Mesenchymal stem cell (in vitro differentiated cells and primary cell): ENCODE results near the gene DACT2.

Experiments
- DNase-seq: peaks from one replicate; pipeline ENCODE4 v3.0.0-alpha.2; 2013
- H2AFZ ChIP-seq: one replicate; pipeline ENCODE4 v1.6.1; 2013; ENCODE audit warnings: low read depth, mild to moderate bottlenecking, control low read depth, inconsistent platforms, low read length, moderate library complexity
- H2AK5ac ChIP-seq: 2 replicates; pipeline ENCODE4 v1.6.1; 2013; ENCODE audit warnings: low read length, moderate library complexity, mild to moderate bottlenecking, inconsistent platforms; ENCODE audit not compliant: severe bottlenecking
- H2BK120ac ChIP-seq: one replicate; pipeline ENCODE4 v1.6.1; 2013; ENCODE audit warnings: low read depth, mild to moderate bottlenecking, inconsistent platforms, low read length, moderate library complexity
- H2BK12ac ChIP-seq, 2 experiments: one replicate each; pipeline ENCODE4 v1.6.1; 2013; ENCODE audit warnings: inconsistent platforms in 2 of 2, low read length in 2 of 2, mild to moderate bottlenecking in 2 of 2, moderate library complexity in 2 of 2, control low read depth in 1 of 2
- H2BK15ac ChIP-seq: one replicate; pipeline ENCODE4 v1.6.1; 2013; ENCODE audit warnings: mild to moderate bottlenecking, low read depth, inconsistent platforms; ENCODE audit not compliant: poor library complexity, severe bottlenecking
- H2BK5ac ChIP-seq: 2 replicates; pipeline ENCODE4 v1.6.1; 2013; ENCODE audit warnings: low read depth, mild to moderate bottlenecking, low read length, control low read depth, inconsistent platforms; ENCODE audit not compliant: poor library complexity, severe bottlenecking
- H3K14ac ChIP-seq, 2 experiments: one replicate each; pipeline ENCODE4 v1.6.1; 2013; ENCODE audit warnings: inconsistent platforms in 2 of 2, low read length in 2 of 2, control low read depth in 1 of 2, mild to moderate bottlenecking in 1 of 2, moderate library complexity in 1 of 2
- H3K18ac ChIP-seq, 2 experiments: one replicate each; pipeline ENCODE4 v1.6.1; 2013; ENCODE audit warnings: inconsistent platforms in 2 of 2, low read length in 2 of 2, control low read depth in 1 of 2, low read depth in 1 of 2, mild to moderate bottlenecking in 1 of 2
- H3K23ac ChIP-seq, 2 experiments: one replicate each; pipeline ENCODE4 v1.6.1; 2013; ENCODE audit warnings: inconsistent platforms in 2 of 2, low read length in 2 of 2, mild to moderate bottlenecking in 2 of 2, moderate library complexity in 2 of 2, control low read depth in 1 of 2
- H3K27ac ChIP-seq: 2 replicates; pipeline ENCODE4 v1.5.1; 2013; ENCODE audit warnings: mild to moderate bottlenecking, moderate library complexity, low read length, control low read depth, inconsistent platforms; ENCODE audit not compliant: poor library complexity, severe bottlenecking
- H3K27me3 ChIP-seq, 2 experiments: 2 replicates each; pipeline versions ENCODE4 v1.6.1 to v1.7.0; 2013; ENCODE audit warnings: low read length in 2 of 2, mild to moderate bottlenecking in 2 of 2, moderate library complexity in 2 of 2, control low read depth in 1 of 2, inconsistent platforms in 1 of 2; ENCODE audit not compliant: control insufficient read depth in 1 of 2, insufficient read depth in 1 of 2
- H3K36me3 ChIP-seq, 2 experiments: 2 replicates each; pipeline versions ENCODE4 v1.6.1 to v1.7.0; 2013; ENCODE audit warnings: low read length in 2 of 2, control low read depth in 1 of 2, inconsistent platforms in 1 of 2, low read depth in 1 of 2, mild to moderate bottlenecking in 1 of 2; ENCODE audit not compliant: insufficient read depth in 2 of 2, control insufficient read depth in 1 of 2
- H3K4ac ChIP-seq, 2 experiments: one replicate each; pipeline ENCODE4 v1.6.1; 2013; ENCODE audit warnings: inconsistent platforms in 2 of 2, low read length in 2 of 2, mild to moderate bottlenecking in 2 of 2, moderate library complexity in 2 of 2, control low read depth in 1 of 2, low read depth in 1 of 2
- H3K4me1 ChIP-seq: 2 replicates; pipeline ENCODE4 v1.6.1; 2013; ENCODE audit warnings: low read depth, low read length, control low read depth; ENCODE audit not compliant: control insufficient read depth, insufficient read depth
- H3K4me2 ChIP-seq: 2 replicates; pipeline ENCODE4 v1.6.1; 2013; ENCODE audit warnings: low read length, mild to moderate bottlenecking, inconsistent platforms; ENCODE audit not compliant: poor library complexity, severe bottlenecking
- H3K4me3 ChIP-seq, 2 experiments: 2 replicates each; pipeline versions ENCODE4 v1.5.1 to v1.7.0; 2013; ENCODE audit warnings: low read length in 2 of 2, mild to moderate bottlenecking in 2 of 2, control low read depth in 1 of 2, low read depth in 1 of 2; ENCODE audit not compliant: insufficient read depth in 1 of 2
- H3K79me1 ChIP-seq: replicated peaks from 2 replicates; pipeline ENCODE4 v1.6.1; 2013; ENCODE audit warnings: mild to moderate bottlenecking, control low read depth, low read length, inconsistent platforms; ENCODE audit not compliant: poor library complexity, severe bottlenecking
- H3K9ac ChIP-seq: 2 replicates; pipeline ENCODE4 v1.7.0; 2013; ENCODE audit warnings: mild to moderate bottlenecking, low read length, moderate library complexity
- H3K9me3 ChIP-seq: 2 replicates; pipeline ENCODE4 v1.7.0; 2013; ENCODE audit warnings: mild to moderate bottlenecking, low read length; ENCODE audit not compliant: control insufficient read depth
- H4K8ac ChIP-seq: one replicate; pipeline ENCODE4 v1.6.1; 2013; ENCODE audit warnings: inconsistent platforms, mild to moderate bottlenecking, low read length, moderate library complexity
- H4K91ac ChIP-seq: one replicate; pipeline ENCODE4 v1.6.1; 2013; ENCODE audit warnings: mild to moderate bottlenecking, low read length, inconsistent platforms
- WGBS: methylation state at CpG from one replicate; pipeline ENCODE4 v1.1.7; 2013; ENCODE audit warnings: mixed read lengths; 5-methylcytosine and 5-hydroxymethylcytosine counted together

DACT2 gene

DNA sequence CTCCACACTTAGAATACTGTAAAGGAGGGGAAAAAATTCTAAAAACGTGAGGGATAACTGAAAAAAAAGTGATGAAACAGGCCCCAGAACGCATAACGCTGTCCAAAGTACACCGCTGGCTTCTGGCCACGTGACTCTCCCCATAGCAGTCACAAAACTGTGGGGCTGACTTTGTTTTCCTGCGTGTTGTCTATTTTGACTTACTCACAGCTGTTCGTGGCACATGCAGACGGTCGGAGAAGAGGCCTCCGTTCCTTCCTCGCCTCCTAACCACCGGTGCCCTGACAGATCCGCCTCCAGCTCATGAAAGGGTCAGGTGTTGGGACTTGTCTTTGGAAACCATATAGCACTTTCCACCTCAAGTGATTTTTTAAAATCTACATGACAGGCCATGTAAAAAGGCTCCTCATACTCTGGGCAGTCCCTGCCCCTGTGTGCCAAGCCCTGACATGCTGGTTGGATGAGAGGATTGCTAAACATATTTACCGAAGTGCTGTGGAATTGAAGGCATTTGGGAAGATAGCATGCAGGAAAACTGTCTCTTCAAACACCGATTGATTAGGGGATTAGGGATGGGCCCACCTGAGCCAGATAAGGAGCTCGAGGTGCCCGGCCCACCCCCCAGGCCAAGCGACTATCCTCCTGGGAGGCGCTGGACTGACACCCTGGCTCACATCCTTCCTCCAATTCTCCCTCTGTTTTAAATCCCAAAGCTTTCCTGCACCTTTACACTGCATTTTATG is 54.8 kb downstream of the DACT2 start:
- Histone ChIP-seq H3K4me3 (no peak overlapping the region), H2BK5ac (no peak overlapping the region), H3K27ac (no peak overlapping the region)

DNA sequence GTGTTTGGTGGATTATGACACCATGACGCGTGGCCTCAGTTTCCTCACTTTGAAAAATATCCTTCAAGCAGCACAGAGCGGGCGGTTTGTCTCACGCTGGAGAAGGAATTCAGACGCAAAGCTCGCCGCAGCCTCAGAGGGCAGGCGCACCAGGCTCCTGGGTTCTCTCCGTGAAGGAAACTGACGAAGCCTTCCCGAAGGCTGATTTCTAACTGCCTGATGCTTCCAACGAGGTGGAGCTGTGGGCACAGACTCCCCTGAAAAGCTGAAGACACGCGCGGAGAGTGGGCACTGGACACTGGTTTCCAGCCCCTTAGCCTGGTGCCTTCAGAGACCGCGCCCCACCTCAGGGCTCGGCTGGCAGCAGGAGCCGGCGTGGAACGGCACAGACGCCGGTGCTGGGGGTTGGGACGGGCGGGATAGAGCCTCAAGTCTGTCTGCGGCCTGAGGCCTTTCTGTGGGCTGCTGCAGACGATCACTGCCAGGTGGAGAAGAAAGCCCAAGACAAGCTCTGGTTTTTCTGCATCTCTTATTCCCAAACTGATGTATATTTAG is 56.1 kb downstream of the DACT2 start:
- no peak overlapping the region for H2AFZ ChIP-seq

More for the DNA sequence above, 54.8 kb downstream of the DACT2 start:
- H3K4ac ChIP-seq, result no peak overlapping the region
- H2BK120ac ChIP-seq, result no peak overlapping the region
- peaks cover 8% of the 10 kb centered on the region for H3K4me1 ChIP-seq
- H3K27me3 ChIP-seq, result peaks cover 30 to 35% of the 10 kb centered on the region in 2 experiments
- 79% methylated on average over 19 of the region's 19 CpGs for WGBS
- no peaks in the 10 kb centered on the region for H3K79me1 ChIP-seq
- H2AK5ac ChIP-seq, result no peak overlapping the region
- H3K23ac ChIP-seq, result no peak overlapping the region
- H3K36me3 ChIP-seq, result no peaks in the 10 kb centered on the region
- no peak overlapping the region for H2AFZ ChIP-seq
- no peak overlapping the region for H4K8ac ChIP-seq
- no peak overlapping the region for H3K18ac ChIP-seq
- H2BK12ac ChIP-seq, result no peak overlapping the region
- no peak overlapping the region for H3K9ac ChIP-seq
- no peak overlapping the region for H3K14ac ChIP-seq
- DNase-seq, result no peak
- no peaks in the 10 kb centered on the region for H3K9me3 ChIP-seq
- no peak overlapping the region for H3K4me2 ChIP-seq
- H4K91ac ChIP-seq, result no peak overlapping the region
- no peak overlapping the region for H2BK15ac ChIP-seq

DNA sequence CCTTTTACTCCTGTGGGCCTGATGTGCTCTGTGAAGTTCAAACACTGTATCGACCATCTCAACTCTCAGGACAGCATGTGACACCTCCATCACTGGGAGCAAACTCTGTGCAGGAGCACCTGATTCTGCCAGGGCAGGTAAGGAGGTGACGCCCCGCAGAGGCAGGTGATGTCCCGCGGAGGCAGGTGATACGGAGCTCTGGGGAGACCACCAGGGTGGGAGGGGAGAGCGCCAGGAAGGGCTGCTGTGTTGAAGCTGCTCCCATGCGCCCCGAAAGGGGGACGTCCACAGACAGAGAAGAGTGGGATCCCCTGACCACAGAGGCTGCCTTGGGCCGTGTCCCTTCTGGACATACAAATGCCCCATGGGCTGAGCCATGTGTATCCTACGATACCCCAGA is 58.3 kb downstream of the DACT2 start:
- Histone ChIP-seq H2BK5ac (no peak overlapping the region), H3K9me3 (no peaks in the 10 kb centered on the region), H2AK5ac (no peak overlapping the region), H3K23ac (no peak overlapping the region), H2BK120ac (no peak overlapping the region), H3K18ac (no peak overlapping the region), H3K9ac (no peak overlapping the region), H3K27me3 (peaks cover 38 to 39% of the 10 kb centered on the region in 2 experiments), H3K79me1 (no peaks in the 10 kb centered on the region), H3K4ac (no peak overlapping the region), H3K4me2 (no peak overlapping the region), H2AFZ (no peak overlapping the region), H4K8ac (no peak overlapping the region), H2BK12ac (no peak overlapping the region), H3K27ac (no peak overlapping the region), H4K91ac (no peak overlapping the region), H3K36me3 (no peaks in the 10 kb centered on the region), H3K14ac (no peak overlapping the region), H3K4me1 (peaks cover 8% of the 10 kb centered on the region), H3K4me3 (no peak overlapping the region), H2BK15ac (no peak overlapping the region)
- 96% methylated on average over 12 of the region's 12 CpGs for WGBS
- DNase-seq, result no peak

More for the DNA sequence above, 56.1 kb downstream of the DACT2 start:
- no peak overlapping the region for H3K27ac ChIP-seq
- H3K36me3 ChIP-seq, result no peaks in the 10 kb centered on the region
- no peak overlapping the region for H2BK5ac ChIP-seq
- no peak overlapping the region for H3K4me3 ChIP-seq
- no peak overlapping the region for H3K4ac ChIP-seq
- WGBS, result 93% methylated on average over 28 of the region's 28 CpGs
- H2AK5ac ChIP-seq, result no peak overlapping the region
- peaks cover 8% of the 10 kb centered on the region for H3K4me1 ChIP-seq
- H4K91ac ChIP-seq, result no peak overlapping the region
- no peak overlapping the region for H2BK15ac ChIP-seq
- H3K4me2 ChIP-seq, result no peak overlapping the region
- H3K23ac ChIP-seq, result no peak overlapping the region
- H3K9me3 ChIP-seq, result no peaks in the 10 kb centered on the region
- no peak overlapping the region for H3K18ac ChIP-seq
- H3K9ac ChIP-seq, result no peak overlapping the region
- no peaks in the 10 kb centered on the region for H3K79me1 ChIP-seq
- no peak overlapping the region for H3K14ac ChIP-seq
- no peak for DNase-seq
- no peak overlapping the region for H2BK120ac ChIP-seq
- no peak overlapping the region for H2BK12ac ChIP-seq
- peaks cover 29 to 30% of the 10 kb centered on the region in 2 experiments for H3K27me3 ChIP-seq
- no peak overlapping the region for H4K8ac ChIP-seq

DNA sequence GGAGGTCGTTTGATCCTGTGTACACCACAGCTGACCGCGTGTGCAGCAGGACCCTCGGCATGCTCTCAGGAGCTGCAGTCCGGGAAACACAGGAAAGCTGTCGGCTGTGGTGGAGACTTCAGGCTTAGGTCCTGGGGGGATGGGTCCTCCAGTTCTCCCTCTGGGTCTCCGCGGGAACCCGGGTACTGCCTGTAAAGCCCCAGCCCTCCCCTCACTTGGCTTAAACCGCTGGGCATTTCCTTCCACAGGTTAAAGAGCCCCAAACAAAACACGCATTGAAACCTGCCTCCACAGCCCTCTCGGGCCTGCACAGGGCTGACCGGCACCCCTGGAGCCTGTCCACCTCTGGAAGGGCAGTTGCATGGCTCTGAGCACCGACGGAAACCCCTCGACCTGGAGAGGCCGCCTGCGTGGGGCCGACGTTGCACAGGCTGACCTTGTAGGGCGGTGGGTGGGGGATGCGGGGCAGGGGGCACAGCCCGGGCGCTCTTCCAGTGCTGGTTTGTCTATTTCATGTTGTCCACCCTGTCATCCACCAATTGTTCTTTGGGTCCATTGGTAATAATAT is 59.1 kb downstream of the DACT2 start:
- Histone ChIP-seq H3K27ac (no peak overlapping the region), H2AK5ac (no peak overlapping the region), H3K4me3 (no peak overlapping the region), H2BK15ac (no peak overlapping the region), H3K79me1 (no peaks in the 10 kb centered on the region), H3K4ac (no peak overlapping the region), H3K27me3 (peaks cover 37% of the 10 kb centered on the region in 2 experiments), H2AFZ (no peak overlapping the region), H4K8ac (no peak overlapping the region), H2BK12ac (no peak overlapping the region), H4K91ac (no peak overlapping the region), H3K23ac (no peak overlapping the region), H3K9ac (no peak overlapping the region), H2BK120ac (no peak overlapping the region), H2BK5ac (no peak overlapping the region), H3K18ac (no peak overlapping the region), H3K36me3 (no peaks in the 10 kb centered on the region), H3K14ac (no peak overlapping the region), H3K9me3 (peaks cover 2% of the 10 kb centered on the region), H3K4me2 (no peak overlapping the region), H3K4me1 (peaks cover 8% of the 10 kb centered on the region)
- DNase-seq, result no peak
- WGBS, result 90% methylated on average over 24 of the region's 24 CpGs
